ENCODE measurements around the gene ING2. TPM values are rescaled to one million over a fixed set of nuclear protein-coding genes. Genes with fewer than 3 reads are reported as not detected.

Gene ING2
- total RNA-seq, 1 experiment from 2014 or later, result 15.3 TPM

DNA sequence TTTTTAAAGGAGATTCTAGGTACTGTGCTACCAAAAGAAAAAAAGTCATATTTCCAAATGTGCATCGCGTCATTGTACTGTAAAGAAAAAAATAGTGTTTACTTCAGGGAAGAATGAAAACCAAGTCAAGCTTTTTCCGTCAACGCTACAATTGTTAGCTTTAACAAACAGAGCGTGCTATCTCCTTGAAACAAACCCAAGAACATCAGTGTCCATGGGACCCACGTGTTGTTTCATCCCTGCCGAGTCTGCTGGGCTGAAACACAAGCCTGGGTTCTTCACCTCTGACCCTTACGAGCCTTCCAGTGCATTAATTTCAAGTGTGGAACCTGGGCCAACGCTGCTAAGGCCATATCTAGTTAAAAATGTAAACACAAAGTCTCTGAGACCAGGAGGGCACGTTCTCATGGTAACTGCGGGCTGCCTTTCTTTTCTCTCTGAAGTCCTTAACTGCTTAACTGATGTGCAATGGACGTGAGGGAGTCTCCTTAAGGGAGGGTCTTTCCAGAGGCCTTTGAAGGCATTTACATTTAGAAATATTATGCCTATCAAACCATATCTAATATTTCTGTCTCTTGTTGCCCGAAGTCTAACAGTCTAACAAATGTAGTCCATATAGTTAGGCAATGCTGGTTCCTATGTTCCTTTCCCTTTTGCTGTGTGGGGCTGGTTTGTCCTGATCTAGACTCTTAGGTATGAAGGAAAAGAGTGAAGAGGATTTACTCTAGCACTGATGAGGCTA lies 36.3 kb downstream of the ING2 start:
- no TSS peak for BruUV-seq (replicated peaks)

DNA sequence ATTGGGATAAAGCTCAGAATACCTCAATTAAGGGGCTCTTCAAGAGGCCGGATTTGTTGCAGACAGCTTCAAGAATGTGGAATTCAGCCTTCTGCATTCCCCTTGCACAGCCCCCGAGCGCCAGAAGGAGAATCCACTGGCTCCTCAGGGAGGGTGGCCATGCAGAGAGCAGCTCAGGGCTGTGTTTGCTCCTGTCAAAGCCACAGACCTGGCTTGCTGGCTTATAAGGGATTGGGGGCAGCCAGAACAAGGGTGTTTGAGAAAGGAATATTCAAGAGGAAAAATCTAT lies 36.8 kb downstream of the ING2 start:
- Histone ChIP-seq H3K9me3 (peaks cover 11% of the 10 kb centered on the region), H3K27me3 (replicated peaks; ENCODE audit: control insufficient read depth, insufficient read depth, low read length) (no peaks in the 10 kb centered on the region), H3K4me1 (no peaks in the 10 kb centered on the region), H3K36me3 (ENCODE audit: control insufficient read depth, insufficient read depth, low read length) (no peaks in the 10 kb centered on the region), H3K4me3 (ENCODE audit: low read depth, low read length) (no peak overlapping the region)
- intact Hi-C loops (cut with micrococcal nuclease; ENCODE audit: unreplicated experiment), result no loop called here
- Mint-ChIP-seq H3K36me3 (ENCODE audit: insufficient read depth, unreplicated experiment) (no peaks in the 10 kb centered on the region), H3K4me3 (ENCODE audit: unreplicated experiment) (no peak overlapping the region), H3K27me3 (ENCODE audit: insufficient read depth, unreplicated experiment) (peaks cover 6% of the 10 kb centered on the region), H3K4me1 (ENCODE audit: low read depth, unreplicated experiment) (no peaks in the 10 kb centered on the region), H3K9me3 (ENCODE audit: unreplicated experiment) (peaks cover 12% of the 10 kb centered on the region), H3K27ac (ENCODE audit: unreplicated experiment) (no peak overlapping the region)
- no peak for DNase-seq
- TF ChIP-seq, protein P1, sequence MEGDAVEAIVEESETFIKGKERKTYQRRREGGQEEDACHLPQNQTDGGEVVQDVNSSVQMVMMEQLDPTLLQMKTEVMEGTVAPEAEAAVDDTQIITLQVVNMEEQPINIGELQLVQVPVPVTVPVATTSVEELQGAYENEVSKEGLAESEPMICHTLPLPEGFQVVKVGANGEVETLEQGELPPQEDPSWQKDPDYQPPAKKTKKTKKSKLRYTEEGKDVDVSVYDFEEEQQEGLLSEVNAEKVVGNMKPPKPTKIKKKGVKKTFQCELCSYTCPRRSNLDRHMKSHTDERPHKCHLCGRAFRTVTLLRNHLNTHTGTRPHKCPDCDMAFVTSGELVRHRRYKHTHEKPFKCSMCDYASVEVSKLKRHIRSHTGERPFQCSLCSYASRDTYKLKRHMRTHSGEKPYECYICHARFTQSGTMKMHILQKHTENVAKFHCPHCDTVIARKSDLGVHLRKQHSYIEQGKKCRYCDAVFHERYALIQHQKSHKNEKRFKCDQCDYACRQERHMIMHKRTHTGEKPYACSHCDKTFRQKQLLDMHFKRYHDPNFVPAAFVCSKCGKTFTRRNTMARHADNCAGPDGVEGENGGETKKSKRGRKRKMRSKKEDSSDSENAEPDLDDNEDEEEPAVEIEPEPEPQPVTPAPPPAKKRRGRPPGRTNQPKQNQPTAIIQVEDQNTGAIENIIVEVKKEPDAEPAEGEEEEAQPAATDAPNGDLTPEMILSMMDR (IDR thresholded peaks at IDR 0.05; ENCODE audit: insufficient read depth in 1 of 2, low read depth in 1 of 2, low read length in 1 of 2, severe bottlenecking in 1 of 2, unreplicated experiment in 1 of 2), result no peak
- CTCF ChIA-PET, result no interaction called here
- BruUV-seq (replicated peaks), result no TSS peak
- POLR2A ChIA-PET, result no interaction called here

More for the DNA sequence above, 36.3 kb downstream of the ING2 start:
- H3K27ac Mint-ChIP-seq (ENCODE audit: unreplicated experiment), result no peak overlapping the region
- H3K36me3 Mint-ChIP-seq (ENCODE audit: insufficient read depth, unreplicated experiment), result no peaks in the 10 kb centered on the region
- H3K4me1 Mint-ChIP-seq (ENCODE audit: low read depth, unreplicated experiment), result no peaks in the 10 kb centered on the region
- TF ChIP-seq, protein P1 (IDR thresholded peaks at IDR 0.05; ENCODE audit: insufficient read depth in 1 of 2, low read depth in 1 of 2, low read length in 1 of 2, severe bottlenecking in 1 of 2, unreplicated experiment in 1 of 2), result no peak
- intact Hi-C loops (cut with micrococcal nuclease; ENCODE audit: unreplicated experiment), result no loop called here
- no peaks in the 10 kb centered on the region for H3K27me3 ChIP-seq (replicated peaks; ENCODE audit: control insufficient read depth, insufficient read depth, low read length)
- peaks cover 12% of the 10 kb centered on the region for H3K9me3 Mint-ChIP-seq (ENCODE audit: unreplicated experiment)
- peaks cover 11% of the 10 kb centered on the region for H3K9me3 ChIP-seq
- peaks cover 5% of the 10 kb centered on the region for H3K27me3 Mint-ChIP-seq (ENCODE audit: insufficient read depth, unreplicated experiment)
- H3K4me1 ChIP-seq, result no peaks in the 10 kb centered on the region
- no peaks in the 10 kb centered on the region for H3K36me3 ChIP-seq (ENCODE audit: control insufficient read depth, insufficient read depth, low read length)
- DNase-seq, result no peak
- ChIA-PET CTCF (no interaction called here), POLR2A (no interaction called here)
- no peak overlapping the region for H3K4me3 Mint-ChIP-seq (ENCODE audit: unreplicated experiment)
- no peak overlapping the region for H3K4me3 ChIP-seq (ENCODE audit: low read depth, low read length)

DNA sequence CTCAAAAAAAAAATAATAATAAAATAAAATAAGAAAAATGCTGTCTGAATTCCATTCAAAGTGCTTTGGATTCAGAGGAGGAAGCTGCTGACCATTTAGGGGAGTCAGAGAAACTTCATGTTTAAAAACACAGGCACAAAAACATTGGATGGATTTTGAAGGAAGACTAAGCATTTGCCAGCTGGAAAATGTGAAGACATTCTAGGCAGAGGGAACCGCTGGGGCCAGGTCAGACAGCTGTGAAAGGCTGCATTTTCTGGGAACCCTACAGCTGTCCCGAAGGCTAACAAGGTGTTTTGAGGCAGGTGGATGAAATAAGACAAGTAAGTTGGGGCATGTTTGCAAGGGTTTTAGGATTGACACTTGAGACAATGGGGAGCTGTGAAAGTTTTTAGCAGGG lies 38.6 kb downstream of the ING2 start:
- H3K36me3 Mint-ChIP-seq (ENCODE audit: insufficient read depth, unreplicated experiment), result no peaks in the 10 kb centered on the region
- H3K27me3 ChIP-seq (replicated peaks; ENCODE audit: control insufficient read depth, insufficient read depth, low read length), result no peaks in the 10 kb centered on the region
- peaks cover 9% of the 10 kb centered on the region for H3K27me3 Mint-ChIP-seq (ENCODE audit: insufficient read depth, unreplicated experiment)
- H3K9me3 ChIP-seq, result peaks cover 11% of the 10 kb centered on the region
- no peaks in the 10 kb centered on the region for H3K4me1 Mint-ChIP-seq (ENCODE audit: low read depth, unreplicated experiment)
- intact Hi-C loops (cut with micrococcal nuclease; ENCODE audit: unreplicated experiment), result no loop called here
- no TSS peak for BruUV-seq (replicated peaks)
- H3K4me3 ChIP-seq (ENCODE audit: low read depth, low read length), result no peak overlapping the region
- H3K36me3 ChIP-seq (ENCODE audit: control insufficient read depth, insufficient read depth, low read length), result no peaks in the 10 kb centered on the region
- ChIA-PET POLR2A (no interaction called here), CTCF (no interaction called here)
- no peak for DNase-seq
- H3K27ac Mint-ChIP-seq (ENCODE audit: unreplicated experiment), result no peak overlapping the region
- H3K9me3 Mint-ChIP-seq (ENCODE audit: unreplicated experiment), result peaks cover 12% of the 10 kb centered on the region
- TF ChIP-seq, protein P1 (IDR thresholded peaks at IDR 0.05; ENCODE audit: insufficient read depth in 1 of 2, low read depth in 1 of 2, low read length in 1 of 2, severe bottlenecking in 1 of 2, unreplicated experiment in 1 of 2), result no peak
- no peaks in the 10 kb centered on the region for H3K4me1 ChIP-seq
- no peak overlapping the region for H3K4me3 Mint-ChIP-seq (ENCODE audit: unreplicated experiment)
